PC-3 (cell line): ENCODE results near the gene TPK1.

Experiments
- CTCF ChIP-seq: fragments of 300-600 bp; sonication (generic); conservative IDR thresholded peaks from 2 replicates; pipeline ENCODE4 v1.5.1; 2017; ENCODE audit warnings: antibody characterized with exemption, low read depth, mild to moderate bottlenecking, low read length
- EZH2 ChIP-seq: fragments of 300-600 bp; sonication (generic); IDR thresholded peaks from one replicate; pipeline ENCODE4 v1.6.1; 2017; ENCODE audit warnings: antibody characterized with exemption, mild to moderate bottlenecking, low read length; ENCODE audit not compliant: unreplicated experiment
- EZH2phosphoT487 ChIP-seq: fragments of 300-600 bp; sonication (generic); IDR thresholded peaks from 2 replicates; pipeline ENCODE4 v1.6.1; 2018; ENCODE audit warnings: mild to moderate bottlenecking, antibody characterized with exemption, low read length, borderline replicate concordance

- TF ChIP-seq CTCF (no peak), EZH2 (no peak), EZH2phosphoT487 (no peak)
These were observed 288.0 kb downstream of the TPK1 start for GRCh38 chr7:144547888-144548287.
